NB4 (cell line): ENCODE results near the gene STARD3NL.

Experiments
- CTCF ChIP-seq: IDR thresholded peaks from one replicate; pipeline ENCODE4 v1.5.1; 2012; ENCODE audit warnings: low read depth, low read length
- POLR2A ChIP-seq: IDR thresholded peaks from 2 replicates; pipeline ENCODE4 v1.6.1; 2011; ENCODE audit warnings: mild to moderate bottlenecking; ENCODE audit not compliant: insufficient read length; ENCODE audit errors: extremely low read depth

- TF ChIP-seq CTCF (no peak), POLR2A (no peak)
These were observed 18.0 kb downstream of the STARD3NL start for GRCh38 chr7:38195804-38196595.
